ENCODE results near the gene MTCL1.

MTCL1 gene

DNA sequence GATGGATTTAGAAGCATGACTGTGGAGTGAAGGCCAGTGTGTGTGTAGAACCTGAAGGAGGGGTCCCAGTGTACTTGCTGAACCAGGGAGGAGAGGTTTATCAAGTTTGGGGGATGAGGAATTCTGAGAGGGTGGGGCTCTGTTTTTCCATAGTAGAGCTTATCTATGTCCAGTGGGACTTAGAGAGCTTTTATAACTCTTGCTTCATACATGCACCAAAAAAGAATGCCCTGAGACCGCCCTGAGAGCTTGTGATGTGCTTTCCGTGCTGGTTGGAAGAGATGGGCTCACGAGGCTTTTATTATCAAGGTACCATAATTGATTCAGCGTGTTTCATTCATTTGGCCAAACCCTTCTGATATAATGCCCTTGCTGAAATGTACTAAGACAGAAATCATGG lies 100.2 kb downstream of the MTCL1 start:
- no peaks in the 10 kb centered on the region for H3K9me3 ChIP-seq (ENCODE audit: severe bottlenecking)
- TF ChIP-seq, protein P1, sequence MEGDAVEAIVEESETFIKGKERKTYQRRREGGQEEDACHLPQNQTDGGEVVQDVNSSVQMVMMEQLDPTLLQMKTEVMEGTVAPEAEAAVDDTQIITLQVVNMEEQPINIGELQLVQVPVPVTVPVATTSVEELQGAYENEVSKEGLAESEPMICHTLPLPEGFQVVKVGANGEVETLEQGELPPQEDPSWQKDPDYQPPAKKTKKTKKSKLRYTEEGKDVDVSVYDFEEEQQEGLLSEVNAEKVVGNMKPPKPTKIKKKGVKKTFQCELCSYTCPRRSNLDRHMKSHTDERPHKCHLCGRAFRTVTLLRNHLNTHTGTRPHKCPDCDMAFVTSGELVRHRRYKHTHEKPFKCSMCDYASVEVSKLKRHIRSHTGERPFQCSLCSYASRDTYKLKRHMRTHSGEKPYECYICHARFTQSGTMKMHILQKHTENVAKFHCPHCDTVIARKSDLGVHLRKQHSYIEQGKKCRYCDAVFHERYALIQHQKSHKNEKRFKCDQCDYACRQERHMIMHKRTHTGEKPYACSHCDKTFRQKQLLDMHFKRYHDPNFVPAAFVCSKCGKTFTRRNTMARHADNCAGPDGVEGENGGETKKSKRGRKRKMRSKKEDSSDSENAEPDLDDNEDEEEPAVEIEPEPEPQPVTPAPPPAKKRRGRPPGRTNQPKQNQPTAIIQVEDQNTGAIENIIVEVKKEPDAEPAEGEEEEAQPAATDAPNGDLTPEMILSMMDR (IDR thresholded peaks at IDR 0.05; ENCODE audit: poor library complexity, severe bottlenecking), result no peak
- peaks cover 26% of the 10 kb centered on the region for H3K36me3 ChIP-seq (ENCODE audit: low read depth)
- no peaks in the 10 kb centered on the region for H3K27me3 ChIP-seq (ENCODE audit: insufficient read depth, poor library complexity, severe bottlenecking)
- H3K4me3 ChIP-seq (ENCODE audit: severe bottlenecking), result no peak overlapping the region
- H3K4me1 ChIP-seq (ENCODE audit: insufficient read depth, poor library complexity, severe bottlenecking), result peaks cover 21% of the 10 kb centered on the region
- H3K27ac ChIP-seq (ENCODE audit: poor library complexity, severe bottlenecking), result no peak overlapping the region
- DNase-seq (ENCODE audit: low spot score) (no peak), ATAC-seq (ENCODE audit: low read depth) (no peak)

DNA sequence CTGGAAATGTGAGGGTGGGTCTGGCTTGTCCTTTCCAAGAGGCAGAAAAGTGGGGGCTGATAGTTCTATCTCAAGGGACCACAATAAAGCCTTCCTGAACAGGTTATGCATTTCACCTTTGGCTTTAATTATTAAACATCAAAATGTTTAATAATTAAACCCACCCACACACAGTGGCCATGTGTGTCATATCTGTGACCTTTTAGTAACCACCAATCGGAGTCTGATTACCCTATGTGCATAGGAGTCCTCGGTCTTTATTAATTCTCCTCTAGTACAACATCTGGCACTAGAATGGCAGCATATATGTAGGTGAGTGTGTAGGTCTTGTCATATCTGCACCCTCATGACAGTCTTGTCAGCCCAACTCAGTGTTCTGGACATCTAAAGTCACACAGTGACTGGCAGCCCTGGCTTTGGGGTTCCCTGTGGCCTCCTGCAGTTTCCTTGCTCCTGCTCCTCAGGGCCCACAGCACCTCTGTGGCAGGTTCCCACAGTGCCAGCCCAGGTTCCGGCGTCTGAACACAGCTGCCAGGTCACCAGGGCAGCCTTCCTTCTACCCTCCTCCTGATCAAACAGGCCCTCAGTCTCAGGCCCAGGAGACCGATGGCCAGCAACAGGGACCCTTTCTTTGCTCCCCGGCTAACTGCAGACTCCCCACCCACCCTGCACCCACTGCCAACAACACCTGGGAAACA lies 100.9 kb downstream of the MTCL1 start:
- peaks cover 26% of the 10 kb centered on the region for H3K36me3 ChIP-seq (ENCODE audit: low read depth)
- no peaks in the 10 kb centered on the region for H3K9me3 ChIP-seq (ENCODE audit: severe bottlenecking)
- no peak overlapping the region for H3K27ac ChIP-seq (ENCODE audit: poor library complexity, severe bottlenecking)
- no peak for DNase-seq (ENCODE audit: low spot score)
- TF ChIP-seq, protein P1 (IDR thresholded peaks at IDR 0.05; ENCODE audit: poor library complexity, severe bottlenecking), result no peak
- H3K4me3 ChIP-seq (ENCODE audit: severe bottlenecking), result no peak overlapping the region
- H3K4me1 ChIP-seq (ENCODE audit: insufficient read depth, poor library complexity, severe bottlenecking), result peaks cover 14% of the 10 kb centered on the region
- ATAC-seq (ENCODE audit: low read depth), result no peak
- no peaks in the 10 kb centered on the region for H3K27me3 ChIP-seq (ENCODE audit: insufficient read depth, poor library complexity, severe bottlenecking)

DNA sequence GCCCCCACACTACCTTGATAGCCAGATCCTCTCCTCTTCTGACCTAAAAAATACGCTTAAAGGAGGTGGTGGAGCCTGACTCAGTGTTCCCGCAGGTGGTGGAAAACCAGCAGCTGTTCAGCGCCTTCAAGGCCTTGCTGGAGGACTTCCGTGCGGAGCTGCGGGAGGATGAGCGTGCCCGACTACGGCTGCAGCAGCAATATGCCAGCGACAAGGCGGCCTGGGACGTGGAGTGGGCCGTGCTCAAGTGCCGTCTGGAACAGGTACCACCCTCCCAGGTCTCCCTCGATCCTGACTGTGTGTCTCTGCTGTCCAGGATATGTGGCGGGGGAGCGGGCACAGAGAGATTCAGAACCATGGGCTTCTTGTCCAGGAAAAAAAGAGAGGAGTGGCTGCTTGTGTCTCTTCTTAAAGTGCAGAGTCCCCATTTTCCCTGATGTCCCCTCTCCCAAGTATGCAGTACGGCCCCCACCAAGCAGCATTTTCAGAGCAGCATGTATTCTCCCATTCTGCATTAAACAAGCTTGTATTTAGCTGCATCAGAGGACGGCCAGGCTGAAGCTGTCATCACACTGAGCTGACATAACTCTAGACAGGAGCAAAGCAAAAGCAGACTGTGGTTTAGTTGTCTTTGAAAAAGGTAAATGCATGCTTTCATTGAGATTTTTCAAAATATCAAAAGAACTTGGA lies 101.6 kb downstream of the MTCL1 start:
- no peaks in the 10 kb centered on the region for H3K9me3 ChIP-seq (ENCODE audit: severe bottlenecking)
- no peak overlapping the region for H3K27ac ChIP-seq (ENCODE audit: poor library complexity, severe bottlenecking)
- no peaks in the 10 kb centered on the region for H3K27me3 ChIP-seq (ENCODE audit: insufficient read depth, poor library complexity, severe bottlenecking)
- ATAC-seq (ENCODE audit: low read depth) (no peak), DNase-seq (ENCODE audit: low spot score) (no peak)
- TF ChIP-seq, protein P1 (IDR thresholded peaks at IDR 0.05; ENCODE audit: poor library complexity, severe bottlenecking), result no peak
- peaks cover 7% of the 10 kb centered on the region for H3K4me1 ChIP-seq (ENCODE audit: insufficient read depth, poor library complexity, severe bottlenecking)
- peaks cover 27% of the 10 kb centered on the region for H3K36me3 ChIP-seq (ENCODE audit: low read depth)
- H3K4me3 ChIP-seq (ENCODE audit: severe bottlenecking), result no peak overlapping the region

DNA sequence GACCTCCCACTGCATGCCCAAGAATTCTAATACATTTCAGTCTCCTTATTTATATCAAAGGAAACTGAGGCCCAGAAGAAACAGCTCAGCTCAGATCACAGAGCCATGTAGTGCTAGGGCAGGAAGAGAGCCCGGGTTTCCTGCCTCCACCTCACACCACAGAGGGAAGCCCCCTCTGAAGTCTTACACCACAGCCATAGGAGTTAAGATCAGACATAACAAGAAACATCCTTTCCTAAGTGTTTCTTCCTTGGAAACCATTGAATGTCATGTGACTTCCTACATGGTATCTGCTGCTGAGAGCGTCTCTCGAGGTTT lies 102.1 kb downstream of the MTCL1 start:
- no peak overlapping the region for H3K4me3 ChIP-seq (ENCODE audit: severe bottlenecking)
- no peak for DNase-seq (ENCODE audit: low spot score)
- no peaks in the 10 kb centered on the region for H3K27me3 ChIP-seq (ENCODE audit: insufficient read depth, poor library complexity, severe bottlenecking)
- peaks cover 2% of the 10 kb centered on the region for H3K4me1 ChIP-seq (ENCODE audit: insufficient read depth, poor library complexity, severe bottlenecking)
- no peak for ATAC-seq (ENCODE audit: low read depth)
- no peak overlapping the region for H3K27ac ChIP-seq (ENCODE audit: poor library complexity, severe bottlenecking)
- H3K9me3 ChIP-seq (ENCODE audit: severe bottlenecking), result no peaks in the 10 kb centered on the region
- peaks cover 31% of the 10 kb centered on the region for H3K36me3 ChIP-seq (ENCODE audit: low read depth)
- TF ChIP-seq, protein P1 (IDR thresholded peaks at IDR 0.05; ENCODE audit: poor library complexity, severe bottlenecking), result no peak

DNA sequence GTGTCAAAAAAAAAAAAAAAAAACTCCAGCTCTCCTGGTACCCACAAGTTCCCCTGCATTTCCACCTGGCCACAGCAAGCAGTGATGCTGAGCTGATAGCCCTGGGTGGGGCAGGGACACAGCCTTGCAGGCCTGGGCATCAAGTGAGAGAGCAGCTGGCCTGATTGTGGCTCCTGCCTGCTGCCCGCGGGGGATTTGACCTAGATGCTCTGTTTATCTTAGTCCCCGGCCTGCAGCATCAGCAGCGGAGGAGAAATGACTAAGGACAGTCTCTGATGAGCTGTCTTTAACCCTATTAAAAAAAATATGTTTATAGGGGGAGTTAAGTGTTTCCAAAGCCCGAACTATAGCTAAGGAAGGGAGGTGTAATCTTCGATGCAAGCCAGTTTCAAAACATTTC lies 102.6 kb downstream of the MTCL1 start:
- peaks cover 36% of the 10 kb centered on the region for H3K36me3 ChIP-seq (ENCODE audit: low read depth)
- H3K4me1 ChIP-seq (ENCODE audit: insufficient read depth, poor library complexity, severe bottlenecking), result no peaks in the 10 kb centered on the region
- no peak for DNase-seq (ENCODE audit: low spot score)
- H3K4me3 ChIP-seq (ENCODE audit: severe bottlenecking), result no peak overlapping the region
- no peak for ATAC-seq (ENCODE audit: low read depth)
- TF ChIP-seq, protein P1 (IDR thresholded peaks at IDR 0.05; ENCODE audit: poor library complexity, severe bottlenecking), result no peak
- no peaks in the 10 kb centered on the region for H3K9me3 ChIP-seq (ENCODE audit: severe bottlenecking)
- no peaks in the 10 kb centered on the region for H3K27me3 ChIP-seq (ENCODE audit: insufficient read depth, poor library complexity, severe bottlenecking)
- H3K27ac ChIP-seq (ENCODE audit: poor library complexity, severe bottlenecking), result no peak overlapping the region
